ENCODE results near the gene CCDC116. TPM values are rescaled to one million over a fixed set of nuclear protein-coding genes. Genes with fewer than 3 reads are reported as not detected.
"Not testable (repeated sequence)": the region's sequence is repeated elsewhere in the genome, so short reads cannot be mapped to it uniquely, and the experiment has no call there.

CCDC116 gene
- total RNA-seq, 4 donors from 2014 or later = 0.20 to 0.22 TPM; not detected in 2

- no peaks in the 10 kb centered on the region for H3K9me3 ChIP-seq
- no peak for ATAC-seq
- H3K4me3 ChIP-seq = no peak overlapping the region
- H3K27me3 ChIP-seq = no peaks in the 10 kb centered on the region
- DNase-seq = no peak
- in situ Hi-C loops (cut with MboI; ENCODE audit: low sequenced_read_pairs in 4 of 4) = no loop called here
- no peak overlapping the region for H3K27ac ChIP-seq
- intact Hi-C loops (cut with DNase I; ENCODE audit: low total_unique reads) = no loop called here
- peaks cover 0 to 11% of the 10 kb centered on the region in 2 donors for H3K36me3 ChIP-seq
- H3K4me1 ChIP-seq = peaks cover 0 to 5% of the 10 kb centered on the region in 2 donors
- no peak for TF ChIP-seq CTCF (IDR thresholded peaks at IDR 0.05 in 4 of 5, conservative IDR thresholded peaks at IDR 0.05 in 1 of 5)
- TF ChIP-seq POLR2A (IDR thresholded peaks at IDR 0.05) = no peak
Measured at GRCh38 chr22:21615731-21616130, 16.8 kb upstream of the CCDC116 start.

GRCh38 chr22:21617337-21617736, 15.2 kb upstream of the CCDC116 start:
- in situ Hi-C loops (cut with MboI; ENCODE audit: low sequenced_read_pairs in 4 of 4); intact Hi-C loops (cut with DNase I; ENCODE audit: low total_unique reads); H3K27ac ChIP-seq; H3K4me1 ChIP-seq; ATAC-seq; H3K36me3 ChIP-seq; DNase-seq; H3K9me3 ChIP-seq; H3K4me3 ChIP-seq; H3K27me3 ChIP-seq: not testable (repeated sequence)

GRCh38 chr22:21621025-21621424, 11.5 kb upstream of the CCDC116 start:
- Histone ChIP-seq H3K27me3 (no peaks in the 10 kb centered on the region), H3K27ac (no peak overlapping the region), H3K4me3 (no peak overlapping the region), H3K4me1 (peaks cover 32 to 34% of the 10 kb centered on the region in 2 donors), H3K9me3 (no peaks in the 10 kb centered on the region), H3K36me3 (no peaks in the 10 kb centered on the region)
- no peak for ATAC-seq
- intact Hi-C loops (cut with DNase I; ENCODE audit: low total_unique reads) = no loop called here
- no peak for TF ChIP-seq CTCF (IDR thresholded peaks at IDR 0.05 in 4 of 5, conservative IDR thresholded peaks at IDR 0.05 in 1 of 5)
- TF ChIP-seq POLR2A (IDR thresholded peaks at IDR 0.05) = no peak
- in situ Hi-C loops (cut with MboI; ENCODE audit: low sequenced_read_pairs in 4 of 4) = no loop called here
- no peak for DNase-seq

- in situ Hi-C loops (cut with MboI; ENCODE audit: low sequenced_read_pairs in 4 of 4) (no loop called here), intact Hi-C loops (cut with DNase I; ENCODE audit: low total_unique reads) (no loop called here)
- TF ChIP-seq CTCF (IDR thresholded peaks at IDR 0.05 in 4 of 5, conservative IDR thresholded peaks at IDR 0.05 in 1 of 5) (no peak), POLR2A (IDR thresholded peaks at IDR 0.05) (no peak)
- Histone ChIP-seq H3K36me3 (no peaks in the 10 kb centered on the region), H3K9me3 (no peaks in the 10 kb centered on the region), H3K4me1 (peaks cover 32 to 34% of the 10 kb centered on the region in 2 donors), H3K4me3 (no peak overlapping the region), H3K27ac (no peak overlapping the region), H3K27me3 (no peaks in the 10 kb centered on the region)
- ATAC-seq = no peak
- no peak for DNase-seq
Measured at GRCh38 chr22:21622011-21622918, 10.3 kb upstream of the CCDC116 start.

- Histone ChIP-seq H3K27ac (peak overlapping the region in 2 of 4 donors; percentile 25 to 27), H3K4me1 (peaks cover 32 to 34% of the 10 kb centered on the region in 2 donors), H3K9me3 (no peaks in the 10 kb centered on the region), H3K36me3 (no peaks in the 10 kb centered on the region), H3K27me3 (no peaks in the 10 kb centered on the region), H3K4me3 (no peak overlapping the region)
- intact Hi-C loops (cut with DNase I; ENCODE audit: low total_unique reads) = no loop called here
- in situ Hi-C loops (cut with MboI; ENCODE audit: low sequenced_read_pairs in 4 of 4) = no loop called here
- no peak for ATAC-seq
- TF ChIP-seq CTCF (IDR thresholded peaks at IDR 0.05 in 4 of 5, conservative IDR thresholded peaks at IDR 0.05 in 1 of 5) (no peak), POLR2A (IDR thresholded peaks at IDR 0.05) (no peak)
- no peak for DNase-seq
Measured at GRCh38 chr22:21622919-21623647, 9.5 kb upstream of the CCDC116 start.

Data from gastrocnemius medialis (tissue), 4 donors.